Aorta (tissue), 5 donors: ENCODE data around the gene KARS1. TPM values are rescaled to one million over a fixed set of nuclear protein-coding genes. Genes with fewer than 3 reads are reported as not detected.
"Not testable (repeated sequence)": the region's sequence is repeated elsewhere in the genome, so short reads cannot be mapped to it uniquely, and the experiment has no call there.

ENCODE experiments used
- ATAC-seq: fragments of 200-7000 bp; cut with Tn5 transposase; one replicate; pipeline ENCODE4 v1.9.1; 2022; ENCODE audit warnings: moderate library complexity; ENCODE audit not compliant: low FRiP score
- DNase-seq, 2 donors: peaks; one replicate each; pipeline ENCODE4 v3.0.0-alpha.2; 2020
- H3K27ac ChIP-seq, 2 donors: one replicate each; pipeline ENCODE4 v1.5.1; 2013; ENCODE audit warnings: low read length in 2 of 2, mild to moderate bottlenecking in 2 of 2, moderate library complexity in 2 of 2, control low read depth in 1 of 2, inconsistent platforms in 1 of 2, low read depth in 1 of 2
- H3K27me3 ChIP-seq, 2 donors: one replicate each; pipeline ENCODE4 v1.6.1; 2013; ENCODE audit warnings: control low read depth in 1 of 2, low read length in 1 of 2, mild to moderate bottlenecking in 1 of 2, moderate library complexity in 1 of 2; ENCODE audit not compliant: insufficient read depth in 2 of 2, control insufficient read depth in 1 of 2
- H3K36me3 ChIP-seq, 2 donors: one replicate each; pipeline ENCODE4 v1.6.1; 2013; ENCODE audit warnings: control low read depth in 1 of 2, low read length in 1 of 2, mild to moderate bottlenecking in 1 of 2; ENCODE audit not compliant: insufficient read depth in 2 of 2, control insufficient read depth in 1 of 2
- H3K4me1 ChIP-seq, 2 donors: one replicate each; pipeline ENCODE4 v1.6.1; 2013; ENCODE audit warnings: low read length in 2 of 2, control low read depth in 1 of 2, mild to moderate bottlenecking in 1 of 2, moderate library complexity in 1 of 2; ENCODE audit not compliant: insufficient read depth in 2 of 2, control insufficient read depth in 1 of 2
- H3K4me3 ChIP-seq, 2 donors: one replicate each; pipeline ENCODE4 v1.5.1; 2013; ENCODE audit warnings: low read length in 2 of 2, control low read depth in 1 of 2, mild to moderate bottlenecking in 1 of 2
- H3K9me3 ChIP-seq: one replicate; pipeline ENCODE4 v1.6.1; 2013; ENCODE audit warnings: mild to moderate bottlenecking, low read length; ENCODE audit not compliant: control insufficient read depth
- WGBS, 2 donors: extraction: QIAGEN DNeasy Blood & Tissue Kit; methylation state at CpG; one replicate each; pipeline ENCODE4 v1.1.7; 2013; 5-methylcytosine and 5-hydroxymethylcytosine counted together
- intact Hi-C, 2 donors: fragments of 100-400 bp; cut with DNase I; formaldehyde crosslinking; loops; one replicate each; pipeline versions ENCODE4 v1.14.2 to v1.15.0; 2022
- polyA plus RNA-seq, 2 donors: library from polyadenylated mRNA; stranded (reverse); fragments of 200-250 nt; gene quantifications; one replicate each; pipeline ENCODE4 v1.2.3, GENCODE V29; 2013
- total RNA-seq, 2 donors: library from RNA; stranded (reverse); fragmentation: NEBNext Ultra II Directional; extraction: Animal tissue kit (Norgen Biotek cat#: 25700); gene quantifications; one replicate each; pipeline ENCODE4 v1.2.1, GENCODE V29; 2021
- donor health status: healthy with polysubstance abuse.
- donor health status: Bipolar disorder and iron deficiency.
- donor health status: DM: no; HTN: no; CAD: no.
- donor health status: DM: no; HTN: no; CAD: no.
- donor health status: DM: yes; HTN: yes; CAD: no.

The KARS1 gene
- total and polyA plus RNA-seq, 4 donors, result 60.4 to 73.2 (median 67.1) TPM

GRCh38 chr16:75603241-75603640 is 44.2 kb downstream of the KARS1 start:
- Histone ChIP-seq H3K9me3 (no peaks in the 10 kb centered on the region), H3K4me3 (no peak overlapping the region), H3K27me3 (no peaks in the 10 kb centered on the region), H3K4me1 (peaks cover 0 to 3% of the 10 kb centered on the region in 2 donors), H3K36me3 (peaks cover 3 to 14% of the 10 kb centered on the region in 2 donors), H3K27ac (no peak overlapping the region)
- no peak for ATAC-seq
- 89 to 94% methylated on average over 4 of the region's 4 CpGs for whole genome bisulfite sequencing, 2 donors
- intact Hi-C loops, result no loop called here
- no peak for DNase-seq

- Histone ChIP-seq H3K9me3 (no peaks in the 10 kb centered on the region), H3K36me3 (peaks cover 0 to 14% of the 10 kb centered on the region in 2 donors), H3K27ac (peak overlapping the region in 1 of 2 donors; percentile 97), H3K4me1 (peaks cover 0 to 3% of the 10 kb centered on the region in 2 donors), H3K27me3 (no peaks in the 10 kb centered on the region), H3K4me3 (no peak overlapping the region)
- ATAC-seq, result no peak
- intact Hi-C loops, result no loop called here
- WGBS, 2 donors, result 43 to 56% methylated on average over 6 of the region's 6 CpGs
- no peak for DNase-seq
Observed at GRCh38 chr16:75599452-75600277, 47.8 kb downstream of the KARS1 start.

GRCh38 chr16:75593825-75594820 is 53.3 kb downstream of the KARS1 start:
- Histone ChIP-seq H3K4me1 (no peaks in the 10 kb centered on the region), H3K9me3 (no peaks in the 10 kb centered on the region), H3K27ac (no peak overlapping the region), H3K36me3 (no peaks in the 10 kb centered on the region), H3K27me3 (no peaks in the 10 kb centered on the region), H3K4me3 (no peak overlapping the region)
- ATAC-seq (no peak), DNase-seq (no peak)
- 65 to 69% methylated on average over 17 of the region's 17 CpGs for WGBS, 2 donors
- intact Hi-C loops, result no loop called here

- Histone ChIP-seq H3K27ac (no peak overlapping the region), H3K36me3 (no peaks in the 10 kb centered on the region)
- no peak for DNase-seq
Observed at GRCh38 chr16:75593308-75593707, 54.2 kb downstream of the KARS1 start.

GRCh38 chr16:75591927-75592326 is 55.5 kb downstream of the KARS1 start:
- H3K4me1 ChIP-seq, DNase-seq, H3K9me3 ChIP-seq, H3K36me3 ChIP-seq, ATAC-seq, H3K27me3 ChIP-seq, H3K4me3 ChIP-seq, H3K27ac ChIP-seq: not testable (repeated sequence)
- 3 to 7% methylated on average over 7 of the region's 9 CpGs for WGBS, 2 donors
- intact Hi-C loops, result loop anchor here in 1 of 2 donors (1.0 kb wide), 1 partner anchor 20 kb away; no protein-coding TSS in a partner anchor

More at GRCh38 chr16:75593308-75593707, 54.2 kb downstream of the KARS1 start:
- no peaks in the 10 kb centered on the region for H3K9me3 ChIP-seq
- H3K27me3 ChIP-seq, result no peaks in the 10 kb centered on the region
- ATAC-seq, result no peak
- no peak overlapping the region for H3K4me3 ChIP-seq
- no peaks in the 10 kb centered on the region for H3K4me1 ChIP-seq
- WGBS, 2 donors, result 67 to 70% methylated on average over 6 of the region's 6 CpGs
- intact Hi-C loops, result no loop called here

- peak overlapping the region; percentile 94 to 98 for H3K27ac ChIP-seq
- 3 to 4% methylated on average over 8 of the region's 8 CpGs for WGBS, 2 donors
- peak; percentile 79 to 85 for DNase-seq
- intact Hi-C loops, result loop anchor here in 1 of 2 donors (1.0 kb wide), 1 partner anchor 19 kb away; no protein-coding TSS in a partner anchor
- no peaks in the 10 kb centered on the region for H3K4me1 ChIP-seq
- no peaks in the 10 kb centered on the region for H3K9me3 ChIP-seq
- peak; percentile 87 for ATAC-seq
- H3K4me3 ChIP-seq, result no peak overlapping the region
- H3K27me3 ChIP-seq, result no peaks in the 10 kb centered on the region
- H3K36me3 ChIP-seq, result no peaks in the 10 kb centered on the region
Observed at GRCh38 chr16:75590920-75591843, 56.3 kb downstream of the KARS1 start.

GRCh38 chr16:75589306-75589705 is 58.2 kb downstream of the KARS1 start:
- Histone ChIP-seq H3K27ac (peak overlapping the region in 1 of 2 donors; percentile 87), H3K27me3 (no peaks in the 10 kb centered on the region), H3K9me3 (no peaks in the 10 kb centered on the region), H3K36me3 (peaks cover 0 to 2% of the 10 kb centered on the region in 2 donors), H3K4me1 (no peaks in the 10 kb centered on the region), H3K4me3 (no peak overlapping the region)
- DNase-seq, result peak in 1 of 2 donors; percentile 71
- 3 to 7% methylated on average over 3 of the region's 3 CpGs for WGBS, 2 donors
- intact Hi-C loops, result no loop called here
- peak; percentile 78 for ATAC-seq

GRCh38 chr16:75588716-75589115 is 58.7 kb downstream of the KARS1 start:
- no peak overlapping the region for H3K4me3 ChIP-seq
- H3K36me3 ChIP-seq, result peaks cover 0 to 2% of the 10 kb centered on the region in 2 donors
- intact Hi-C loops, result no loop called here
- no peaks in the 10 kb centered on the region for H3K4me1 ChIP-seq
- ATAC-seq (no peak), DNase-seq (no peak)
- H3K27me3 ChIP-seq, result no peaks in the 10 kb centered on the region
- H3K9me3 ChIP-seq, result no peaks in the 10 kb centered on the region
- 88 to 90% methylated on average over 4 of the region's 4 CpGs for WGBS, 2 donors
- peak overlapping the region in 1 of 2 donors; percentile 31 for H3K27ac ChIP-seq
